Testis (tissue), 3 donors: ENCODE measurements around the gene GALNT7. TPM values are rescaled to one million over a fixed set of nuclear protein-coding genes. Genes with fewer than 3 reads are reported as not detected.

Experiments used
- DNase-seq: peaks from one replicate; pipeline ENCODE4 v3.0.0-alpha.2; 2019
- H3K27ac ChIP-seq, 2 donors: fragments of 200-600 bp; sonication (generic); one replicate each; pipeline ENCODE4 v1.5.1; 2019
- H3K27me3 ChIP-seq: fragments of 200-600 bp; sonication (generic); one replicate; pipeline ENCODE4 v1.5.1; 2019
- H3K36me3 ChIP-seq: fragments of 200-600 bp; sonication (generic); one replicate; pipeline ENCODE4 v1.5.1; 2017; ENCODE audit warnings: low read depth; ENCODE audit errors: missing control alignments
- H3K4me1 ChIP-seq: fragments of 200-600 bp; sonication (generic); one replicate; pipeline ENCODE4 v1.5.1; 2019
- H3K4me3 ChIP-seq, 2 donors: fragments of 200-600 bp; sonication (generic); one replicate each; pipeline ENCODE4 v1.5.1; 2017 to 2019
- H3K9me3 ChIP-seq: fragments of 200-600 bp; sonication (generic); one replicate; pipeline ENCODE4 v1.5.1; 2017
- CTCF ChIP-seq, 3 experiments: fragments of 450-650 bp in 2 of 3; fragments of 200-600 bp in 1 of 3; sonication (generic) in 1 of 3; IDR thresholded peaks; one replicate each; pipeline ENCODE4 v1.5.1; 2016 to 2019; ENCODE audit warnings: antibody characterized with exemption in 3 of 3, mild to moderate bottlenecking in 2 of 3, moderate library complexity in 1 of 3
- POLR2A ChIP-seq: fragments of 450-650 bp; IDR thresholded peaks from one replicate; pipeline ENCODE4 v1.6.1; 2017; ENCODE audit warnings: antibody characterized with exemption, mild to moderate bottlenecking, moderate library complexity
- WGBS, 2 donors: methylation state at CpG; one replicate each; pipeline ENCODE4 v1.1.5; 2018; 5-methylcytosine and 5-hydroxymethylcytosine counted together
- intact Hi-C: fragments of 100-400 bp; cut with DNase I; formaldehyde crosslinking; loops from one replicate; pipeline ENCODE4 v1.15.1; 2023; ENCODE audit warnings: low total_unique reads
- polyA plus RNA-seq: library from polyadenylated mRNA; stranded (reverse); fragments of 350-450 nt; fragmentation: Illumina TruSeq; extraction: RNeasy Lipid Tissue Mini Kit (QIAGEN cat#74804); gene quantifications from one replicate; pipeline ENCODE4 v1.2.3, GENCODE V29; 2014; ENCODE audit warnings: low read depth, low replicate concordance; ENCODE audit not compliant: insufficient read depth
- total RNA-seq, 2 donors: library from RNA; depleted of rRNA; stranded (reverse); fragments of >200 nt; gene quantifications; one replicate each; pipeline ENCODE4 v1.2.3, GENCODE V29; 2016

Gene GALNT7
- total and polyA plus RNA-seq, 3 donors from 2014 or later = 18.0 to 32.0 (median 28.8) TPM

GRCh38 chr4:173188648-173189047, 20.0 kb downstream of the GALNT7 start:
- Histone ChIP-seq H3K27me3 (no peaks in the 10 kb centered on the region), H3K9me3 (no peaks in the 10 kb centered on the region), H3K36me3 (no peaks in the 10 kb centered on the region), H3K4me1 (no peaks in the 10 kb centered on the region), H3K4me3 (no peak overlapping the region), H3K27ac (no peak overlapping the region)
- DNase-seq = no peak
- WGBS, 2 donors = 63 to 70% methylated on average over 7 of the region's 7 CpGs
- no peak for TF ChIP-seq POLR2A
- TF ChIP-seq CTCF (IDR thresholded peaks at IDR 0.05) = no peak
- intact Hi-C loops = no loop called here

- WGBS, 2 donors = 88 to 90% methylated on average over 4 of the region's 4 CpGs
- no peaks in the 10 kb centered on the region for H3K27me3 ChIP-seq
- H3K9me3 ChIP-seq = no peaks in the 10 kb centered on the region
- no peaks in the 10 kb centered on the region for H3K4me1 ChIP-seq
- no peak for DNase-seq
- intact Hi-C loops = no loop called here
- no peak overlapping the region for H3K4me3 ChIP-seq
- no peak overlapping the region for H3K27ac ChIP-seq
- no peaks in the 10 kb centered on the region for H3K36me3 ChIP-seq
- no peak for TF ChIP-seq CTCF (IDR thresholded peaks at IDR 0.05)
- no peak for TF ChIP-seq POLR2A
These were observed 20.6 kb downstream of the GALNT7 start for GRCh38 chr4:173189117-173189693.

DNA sequence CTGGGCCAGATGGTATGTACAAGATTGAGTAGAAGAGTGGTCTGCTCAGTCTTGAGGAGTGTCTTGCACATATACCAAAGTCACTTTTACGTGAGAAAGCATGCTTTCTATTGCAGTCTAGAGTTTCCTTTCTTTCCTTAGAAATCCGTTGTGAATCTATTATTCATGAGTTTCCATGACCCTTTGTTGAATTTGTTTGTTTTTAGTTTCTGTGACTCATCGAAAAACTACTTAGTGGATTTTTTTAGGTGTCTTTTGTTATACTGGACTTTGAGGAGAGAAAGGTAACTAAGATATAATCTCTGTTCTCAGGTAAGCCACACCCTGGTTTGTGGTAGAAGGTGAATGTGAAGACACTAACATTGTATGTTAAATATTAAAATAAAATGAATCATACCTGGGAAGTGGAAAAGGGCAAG, 23.0 kb downstream of the GALNT7 start:
- Histone ChIP-seq H3K27me3 (no peaks in the 10 kb centered on the region), H3K4me1 (no peaks in the 10 kb centered on the region), H3K27ac (no peak overlapping the region), H3K9me3 (no peaks in the 10 kb centered on the region), H3K4me3 (no peak overlapping the region), H3K36me3 (no peaks in the 10 kb centered on the region)
- no peak for DNase-seq
- intact Hi-C loops = no loop called here
- TF ChIP-seq CTCF (IDR thresholded peaks at IDR 0.05) = no peak
- TF ChIP-seq POLR2A = no peak
- WGBS, 2 donors = 64% methylated on average over 3 of the region's 3 CpGs

DNA sequence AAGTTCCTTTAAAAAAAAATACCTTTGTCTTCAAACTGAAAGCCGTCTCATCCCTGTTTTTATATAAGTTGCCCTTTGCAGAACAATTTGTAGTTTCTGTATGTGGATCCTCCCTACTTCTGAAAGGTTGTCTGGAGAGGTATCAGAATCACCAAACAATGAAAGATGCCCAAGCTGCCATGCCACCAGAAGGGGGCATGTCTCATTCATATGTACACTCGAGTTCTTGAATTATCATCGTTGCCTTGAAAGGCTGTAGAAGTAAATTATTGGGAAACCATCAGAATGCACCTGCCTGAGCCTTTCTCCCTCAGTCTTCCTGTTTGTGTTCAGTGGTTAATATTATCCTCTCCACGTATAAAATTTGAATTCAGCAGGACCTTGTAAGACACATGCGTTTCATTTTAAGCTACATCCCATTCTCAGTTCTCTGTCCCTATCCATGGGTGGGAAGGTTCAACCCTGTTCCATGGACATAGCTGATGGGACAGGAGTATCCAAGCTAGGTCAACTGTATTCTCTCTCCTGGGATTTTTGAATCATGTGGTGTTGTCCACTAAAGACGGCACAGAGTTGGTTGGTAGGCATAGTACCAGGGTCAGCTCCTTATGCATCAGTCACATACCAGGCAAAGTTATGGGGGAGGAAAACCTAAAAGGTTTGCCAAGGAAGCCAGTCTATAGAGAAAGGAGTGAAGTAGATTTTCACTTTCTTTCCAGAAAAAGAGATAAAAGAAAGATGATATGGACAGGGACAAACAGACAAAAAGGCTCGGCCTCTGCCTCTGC, 24.0 kb downstream of the GALNT7 start:
- Histone ChIP-seq H3K27me3 (no peaks in the 10 kb centered on the region), H3K27ac (no peak overlapping the region), H3K36me3 (no peaks in the 10 kb centered on the region), H3K9me3 (no peaks in the 10 kb centered on the region), H3K4me1 (no peaks in the 10 kb centered on the region), H3K4me3 (no peak overlapping the region)
- intact Hi-C loops = no loop called here
- TF ChIP-seq POLR2A = no peak
- TF ChIP-seq CTCF (IDR thresholded peaks at IDR 0.05) = no peak
- WGBS, 2 donors = 75 to 77% methylated on average over 7 of the region's 7 CpGs
- DNase-seq = no peak
